HepG2 (cell line): Measurements from ENCODE around the gene CMA1. TPM values are rescaled to one million over a fixed set of nuclear protein-coding genes. Genes with fewer than 3 reads are reported as not detected.

Experiments used
- AKAP8 ChIP-seq: sonication (generic); formaldehyde crosslinking; IDR thresholded peaks from 2 replicates; pipeline ENCODE4 v1.5.1; 2020; ENCODE audit warnings: mild to moderate bottlenecking, missing genetic modification reagents
- ARID3A ChIP-seq: IDR thresholded peaks from 2 replicates; pipeline ENCODE4 v1.6.1; 2012; ENCODE audit warnings: low read depth, low read length, improper control_type of control experiment
- CCAR2 ChIP-seq: fragments of 200-400 bp; formaldehyde crosslinking; optimal IDR thresholded peaks from 2 replicates; pipeline ENCODE3; 2018; ENCODE audit warnings: low read depth, mild to moderate bottlenecking, low read length, moderate library complexity
- DNMT1 ChIP-seq: sonication (generic); formaldehyde crosslinking; IDR thresholded peaks from 2 replicates; pipeline ENCODE4 v1.5.1; 2020; ENCODE audit warnings: mild to moderate bottlenecking, missing genetic modification reagents
- DNMT3B ChIP-seq: conservative IDR thresholded peaks from 2 replicates; pipeline ENCODE4 v1.6.1; 2016; ENCODE audit warnings: missing biosample characterization, control low read depth
- EP300 ChIP-seq, 3 experiments: sonication (generic) in 1 of 3; formaldehyde crosslinking in 1 of 3; IDR thresholded peaks; 2 replicates each; pipeline versions ENCODE4 v1.5.1 to v1.6.1; 2011 to 2020; ENCODE audit warnings: low read depth in 2 of 3, low read length in 2 of 3, borderline replicate concordance in 1 of 3, improper control_type of control experiment in 1 of 3, mild to moderate bottlenecking in 1 of 3, missing genetic modification reagents in 1 of 3, moderate library complexity in 1 of 3
- FIP1L1 ChIP-seq: fragments of 200-400 bp; formaldehyde crosslinking; IDR thresholded peaks from 2 replicates; pipeline ENCODE4 v1.6.1; 2018; ENCODE audit warnings: low read depth, mild to moderate bottlenecking, low read length, moderate library complexity, borderline replicate concordance; ENCODE audit not compliant: insufficient read depth
- HNF4G ChIP-seq, 2 experiments: sonication (generic) in 1 of 2; formaldehyde crosslinking in 1 of 2; IDR thresholded peaks; 2 replicates each; pipeline versions ENCODE4 v1.4.0 to v1.6.1; 2011 to 2020; ENCODE audit warnings: borderline replicate concordance in 2 of 2, low read depth in 2 of 2, mild to moderate bottlenecking in 2 of 2, low read length in 1 of 2, missing genetic modification reagents in 1 of 2, moderate library complexity in 1 of 2
- ISX ChIP-seq: sonication (generic); formaldehyde crosslinking; conservative IDR thresholded peaks from 2 replicates; pipeline ENCODE4 v1.5.0; 2020; ENCODE audit warnings: missing genetic modification reagents
- KIAA2018 ChIP-seq: sonication (generic); formaldehyde crosslinking; IDR thresholded peaks from 2 replicates; pipeline ENCODE4 v1.5.0; 2020; ENCODE audit warnings: mild to moderate bottlenecking, missing genetic modification reagents, borderline replicate concordance
- PCBP2 ChIP-seq: fragments of 200-400 bp; formaldehyde crosslinking; optimal IDR thresholded peaks from 2 replicates; pipeline ENCODE3; 2018; ENCODE audit warnings: low read length, low read depth; ENCODE audit not compliant: poor library complexity, severe bottlenecking
- SMAD9 ChIP-seq: sonication (generic); formaldehyde crosslinking; IDR thresholded peaks from 2 replicates; pipeline ENCODE4 v1.5.1; 2020; ENCODE audit warnings: mild to moderate bottlenecking, missing genetic modification reagents
- SOX5 ChIP-seq: IDR thresholded peaks from 2 replicates; pipeline ENCODE4 v1.6.1; 2016; ENCODE audit warnings: borderline replicate concordance
- SSRP1 ChIP-seq: IDR thresholded peaks from 2 replicates; pipeline ENCODE4 v1.6.1; 2016; ENCODE audit warnings: control low read depth
- ZKSCAN8 ChIP-seq: IDR thresholded peaks from 2 replicates; pipeline ENCODE4 v1.6.1; 2016; ENCODE audit warnings: borderline replicate concordance, missing genetic modification reagents, missing compliant biosample characterization
- ZNF740 ChIP-seq: sonication (generic); formaldehyde crosslinking; IDR thresholded peaks from 2 replicates; pipeline ENCODE4 v1.4.0; 2020; ENCODE audit warnings: missing genetic modification reagents
- polyA plus RNA-seq, 8 experiments: library from polyadenylated mRNA; depleted of rRNA in 3 of 8; stranded (reverse) in 7 of 8; unstranded in 1 of 8; fragments of >200 nt; fragmentation: Illumina TruSeq in 4 of 8; extraction: Trizol in 4 of 8; gene quantifications; 2 replicates each; pipeline versions ENCODE4 v1.2.1 to v1.2.3, GENCODE V29; 2011 to 2016; ENCODE audit warnings: low read depth in 4 of 8, missing spikeins in 1 of 8, mixed read lengths in 1 of 8; ENCODE audit not compliant: insufficient read depth in 1 of 8
- total RNA-seq, 5 experiments: library from RNA; depleted of rRNA; stranded (reverse); fragments of >200 nt; fragmentation: Illumina TruSeq; extraction: Trizol; gene quantifications; 2 replicates each; pipeline ENCODE4 v1.2.3, GENCODE V29; 2016; ENCODE audit warnings: low read depth in 1 of 5

Gene CMA1
- total and polyA plus RNA-seq, 2 of the 13 experiments (the other 11 are each of a cell fraction or from before 2014, with no cell fraction given), result not detected

GRCh38 chr14:24481622-24482324, 26.3 kb downstream of the CMA1 start (continued):
- TF ChIP-seq SOX5 (CRISPR knock-in tag) (peak; percentile 64; the same call in 1 of the 2 replicates), ISX (CRISPR knock-in tag) (no peak), EP300 (IDR thresholded peaks at IDR 0.05; ENCODE audit: low read depth in 2 of 2, low read length in 2 of 2) (peak in 1 of 2 experiments; percentile 36; a peak in 1 of 4 replicates), EP300 (CRISPR knock-in tag; IDR thresholded peaks at IDR 0.05; ENCODE audit: borderline replicate concordance) (no peak), HNF4G (IDR thresholded peaks at IDR 0.05; ENCODE audit: borderline replicate concordance, low read depth, low read length) (peak; percentile 91), HNF4G (CRISPR knock-in tag; IDR thresholded peaks at IDR 0.05; ENCODE audit: borderline replicate concordance, low read depth) (peak; percentile 95; the same call in 1 of the 2 replicates), SSRP1 (CRISPR knock-in tag) (no peak), DNMT1 (peak; percentile 85), CCAR2 (no peak), KIAA2018 (CRISPR knock-in tag) (peak; percentile 97), ZNF740 (peak; percentile 31; the same call in 1 of the 2 replicates), FIP1L1 (no peak), PCBP2 (no peak), DNMT3B (CRISPR knock-in tag) (peak; percentile 83; the same call in 1 of the 2 replicates), ZKSCAN8 (CRISPR knock-in tag) (peak; percentile 51; the same call in 1 of the 2 replicates), ARID3A (peak; percentile 76), AKAP8 (CRISPR knock-in tag) (0 out of 2 replicates have a peak, but pooled peaks have one; percentile 65), SMAD9 (no peak; the same call in 1 of the 2 replicates)
